ENCODE measurements around the gene ETFB. TPM values are rescaled to one million over a fixed set of nuclear protein-coding genes. Genes with fewer than 3 reads are reported as not detected.

The ETFB gene
- total and polyA plus RNA-seq, 12 donors, result 220 to 542 (median 359) TPM

DNA sequence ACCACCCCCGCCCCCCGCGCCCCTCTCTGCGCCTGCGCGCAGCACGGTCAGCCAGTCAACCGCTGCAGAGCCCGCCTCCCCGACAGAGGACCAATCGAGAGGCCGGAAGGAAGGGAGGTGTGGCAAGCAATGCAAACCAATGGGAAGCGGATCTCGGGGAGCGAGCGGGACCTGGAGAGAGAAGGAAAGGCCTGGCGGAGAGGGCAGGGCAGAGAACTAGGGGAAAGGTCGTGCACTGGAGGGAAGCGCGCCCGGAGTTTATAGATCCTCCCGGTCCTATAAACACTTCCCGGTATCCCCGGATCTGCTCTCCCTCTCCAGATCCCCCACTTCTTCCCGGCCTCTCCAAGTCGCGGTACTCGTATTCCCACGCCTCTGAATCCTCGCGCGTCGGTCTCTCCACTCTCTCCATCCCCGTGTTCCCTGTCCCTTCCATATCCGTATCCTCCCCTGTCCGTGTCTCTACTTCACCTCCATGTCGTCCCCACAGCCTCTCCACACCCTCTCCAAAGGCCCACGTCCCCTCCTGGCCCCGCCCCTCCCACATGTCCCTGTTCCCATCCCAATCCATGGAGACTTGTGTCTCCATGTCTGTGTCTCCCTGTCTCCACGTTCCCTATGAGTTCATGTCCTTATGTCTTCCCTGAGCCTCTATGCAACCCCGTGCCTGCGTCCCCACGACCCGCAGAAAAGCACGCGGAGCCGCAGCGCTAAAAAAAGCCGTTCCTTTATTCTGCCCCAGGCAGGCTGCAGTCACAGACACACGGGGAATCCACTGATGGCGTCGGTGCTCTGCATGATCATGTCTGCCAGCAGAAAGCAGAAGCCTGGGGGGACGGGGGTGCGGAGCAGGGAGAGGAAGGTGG is 434 bp upstream of the ETFB start:
- intact Hi-C loops (cut with DNase I), result loop anchor here in 4 of 10 donors (1.0 to 10.0 kb wide), 5 partner anchors 27 to 262 kb away; partner anchors contain the start of gene CTU1 (in 1 of the 4)
- Histone ChIP-seq H3K4me3 (peak overlapping the region; percentile 60 to 93 (median 80)), H3K9me3 (no peaks in the 10 kb centered on the region), H3K27me3 (no peaks in the 10 kb centered on the region), H3K36me3 (no peaks in the 10 kb centered on the region), H3K4me1 (peaks cover 0 to 45% (median 27%) of the 10 kb centered on the region in 9 donors), H3K27ac (peak overlapping the region; percentile 89 to 98 (median 96))
- peak; percentile 77 to 91 (median 86) for ATAC-seq
- DNase-seq, result peak; percentile 97 to 99
- 0 to 1% methylated on average over 53 to 54 of the region's 54 CpGs for WGBS, 2 donors
- TF ChIP-seq, protein P1, sequence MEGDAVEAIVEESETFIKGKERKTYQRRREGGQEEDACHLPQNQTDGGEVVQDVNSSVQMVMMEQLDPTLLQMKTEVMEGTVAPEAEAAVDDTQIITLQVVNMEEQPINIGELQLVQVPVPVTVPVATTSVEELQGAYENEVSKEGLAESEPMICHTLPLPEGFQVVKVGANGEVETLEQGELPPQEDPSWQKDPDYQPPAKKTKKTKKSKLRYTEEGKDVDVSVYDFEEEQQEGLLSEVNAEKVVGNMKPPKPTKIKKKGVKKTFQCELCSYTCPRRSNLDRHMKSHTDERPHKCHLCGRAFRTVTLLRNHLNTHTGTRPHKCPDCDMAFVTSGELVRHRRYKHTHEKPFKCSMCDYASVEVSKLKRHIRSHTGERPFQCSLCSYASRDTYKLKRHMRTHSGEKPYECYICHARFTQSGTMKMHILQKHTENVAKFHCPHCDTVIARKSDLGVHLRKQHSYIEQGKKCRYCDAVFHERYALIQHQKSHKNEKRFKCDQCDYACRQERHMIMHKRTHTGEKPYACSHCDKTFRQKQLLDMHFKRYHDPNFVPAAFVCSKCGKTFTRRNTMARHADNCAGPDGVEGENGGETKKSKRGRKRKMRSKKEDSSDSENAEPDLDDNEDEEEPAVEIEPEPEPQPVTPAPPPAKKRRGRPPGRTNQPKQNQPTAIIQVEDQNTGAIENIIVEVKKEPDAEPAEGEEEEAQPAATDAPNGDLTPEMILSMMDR (IDR thresholded peaks at IDR 0.05), result no peak

DNA sequence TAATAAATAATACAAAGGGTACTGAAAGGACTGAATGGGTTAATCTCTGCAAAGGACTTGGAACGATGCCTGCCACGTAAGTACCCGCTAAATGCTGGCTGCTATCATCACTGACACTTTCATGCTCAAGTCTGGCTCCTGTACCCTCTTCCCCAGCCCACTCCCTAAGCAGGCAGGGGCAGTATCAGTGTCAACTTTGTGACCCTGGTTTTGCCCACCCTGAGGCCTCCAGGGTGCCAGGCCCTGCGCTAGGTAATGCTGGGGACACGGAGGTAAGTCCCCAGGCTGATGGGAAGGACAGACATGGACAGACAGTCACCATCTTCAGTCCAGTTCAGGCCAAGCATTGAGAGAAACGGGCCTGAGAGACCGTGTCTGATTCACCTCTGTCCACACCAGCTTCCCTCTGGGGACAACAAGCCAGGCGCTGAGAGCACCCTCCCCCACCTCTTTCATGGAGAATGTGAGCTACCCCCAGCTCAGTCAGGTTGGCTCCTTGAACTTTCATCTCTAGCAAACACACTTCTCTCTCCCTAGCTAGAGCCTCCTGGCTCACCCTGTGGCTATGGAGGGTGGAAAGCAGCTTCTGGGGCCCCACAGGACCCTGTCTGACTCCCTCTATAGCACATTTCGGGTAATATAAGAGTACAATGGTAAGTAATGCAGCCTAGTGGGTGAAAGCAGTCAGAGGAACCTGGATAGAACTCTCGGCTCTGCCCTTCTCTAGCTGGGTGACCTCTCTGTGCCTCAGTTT is 800 bp downstream of the ETFB start:
- no peak for ATAC-seq
- peak in 1 of 2 donors; percentile 30 for DNase-seq
- Histone ChIP-seq H3K4me3 (peak overlapping the region; percentile 60 to 93 (median 78)), H3K27ac (peak overlapping the region; percentile 89 to 98 (median 96)), H3K36me3 (no peaks in the 10 kb centered on the region), H3K27me3 (no peaks in the 10 kb centered on the region), H3K9me3 (no peaks in the 10 kb centered on the region), H3K4me1 (peaks cover 0 to 44% (median 27%) of the 10 kb centered on the region in 9 donors)
- intact Hi-C loops (cut with DNase I), result loop anchor here in 1 of 10 donors (10.0 kb wide), 1 partner anchor 261 kb away; the partner anchor contains the start of gene CTU1
- WGBS, 2 donors, result 11 to 14% methylated on average over 10 of the region's 10 CpGs
- TF ChIP-seq, protein P1 (IDR thresholded peaks at IDR 0.05), result peak in 1 of 9 donors; percentile 4

DNA sequence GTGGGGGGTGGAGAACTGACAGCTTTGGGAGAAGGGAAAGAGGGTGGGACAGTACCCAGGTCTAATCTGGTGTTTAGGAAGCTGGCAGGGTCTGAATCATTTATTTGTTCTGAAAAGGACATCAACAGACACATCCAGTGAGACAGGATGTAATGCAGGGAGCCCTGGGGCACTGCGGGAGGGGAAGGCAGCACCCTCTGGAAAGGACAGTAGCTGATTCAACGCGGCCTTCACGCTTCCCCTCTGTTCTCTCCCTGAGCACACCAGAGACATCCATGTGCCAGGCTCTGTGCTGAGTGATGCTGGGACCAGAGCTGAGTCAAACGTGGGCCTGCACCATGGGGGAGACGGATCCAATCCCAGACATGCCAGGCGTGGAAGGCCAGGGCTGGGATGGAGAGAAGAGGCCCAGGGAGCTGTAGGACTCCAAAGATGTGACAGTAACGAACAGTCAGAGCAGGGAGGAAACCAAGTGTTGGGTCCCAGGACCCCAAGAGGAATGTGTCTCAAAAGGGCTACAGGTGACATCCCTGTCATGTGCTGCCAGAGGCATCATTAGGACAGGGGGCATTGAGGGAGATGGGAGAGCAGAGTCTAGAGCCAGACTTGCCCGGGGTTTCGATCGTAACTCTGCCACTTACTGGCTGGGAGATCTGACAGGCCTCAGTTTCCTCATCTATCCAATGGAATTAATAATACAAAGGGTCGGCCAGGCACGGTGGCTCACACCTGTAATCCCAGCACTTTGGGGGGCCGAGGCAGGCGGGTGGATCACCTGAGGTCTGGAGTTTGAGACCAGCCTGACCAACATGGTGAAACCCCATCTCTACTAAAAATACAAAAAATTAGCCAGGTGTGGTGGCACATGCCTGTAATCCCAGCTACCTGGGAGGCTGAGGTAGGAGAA is 1.7 kb downstream of the ETFB start:
- TF ChIP-seq, protein P1 (IDR thresholded peaks at IDR 0.05), result no peak
- 72 to 76% methylated on average over 15 of the region's 15 CpGs for WGBS, 2 donors
- intact Hi-C loops (cut with DNase I), result loop anchor here in 1 of 10 donors (10.0 kb wide), 1 partner anchor 260 kb away; the partner anchor contains the start of gene CTU1
- Histone ChIP-seq H3K27ac (peak overlapping the region in 8 of 10 donors; percentile 0 to 98 (median 96)), H3K27me3 (no peaks in the 10 kb centered on the region), H3K9me3 (no peaks in the 10 kb centered on the region), H3K36me3 (peaks cover 0 to 3% (median 0%) of the 10 kb centered on the region in 9 donors), H3K4me3 (peak overlapping the region in 8 of 10 donors; percentile 60 to 93 (median 80)), H3K4me1 (peaks cover 0 to 44% (median 27%) of the 10 kb centered on the region in 9 donors)
- ATAC-seq (no peak), DNase-seq (no peak)
